ENCODE results near the gene FAM219A. TPM values are rescaled to one million over a fixed set of nuclear protein-coding genes. Genes with fewer than 3 reads are reported as not detected.

Gene FAM219A
- total RNA-seq, 2 experiments from 2014 or later, result 6.5 to 12.7 TPM

DNA sequence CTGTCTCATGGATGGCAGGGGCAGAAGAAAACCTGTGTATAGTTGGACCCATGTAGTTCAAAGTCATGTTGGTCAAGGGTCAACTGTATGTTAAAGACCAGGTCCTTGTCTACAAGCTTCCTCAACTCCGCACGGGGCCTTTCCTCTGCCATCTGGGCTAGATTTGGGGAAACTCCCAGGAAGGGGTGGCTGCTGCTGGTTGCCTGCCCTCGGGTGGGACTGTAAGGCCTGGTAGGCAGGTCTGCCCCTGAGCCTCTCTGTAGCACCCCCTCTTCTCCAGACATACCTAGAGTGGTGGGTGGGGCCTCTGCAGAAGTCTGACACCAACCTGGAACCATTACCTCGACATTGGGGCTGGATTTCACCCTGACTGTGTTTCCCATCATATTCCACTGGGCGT is 49.2 kb upstream of the FAM219A start:
- no peak overlapping the region for H3K27ac ChIP-seq (ENCODE audit: low read depth, low read length, poor library complexity, severe bottlenecking)
- no peak for DNase-seq (ENCODE audit: low spot score)
- H3K4me2 ChIP-seq (ENCODE audit: low read length), result no peak overlapping the region
- no peaks in the 10 kb centered on the region for H3K4me1 ChIP-seq (ENCODE audit: insufficient read depth, low read length, poor library complexity, severe bottlenecking)
- BruUV-seq (replicated peaks), result no TSS peak
- H3K4me3 ChIP-seq (ENCODE audit: low read depth, low read length, poor library complexity, severe bottlenecking), result no peak overlapping the region
- ChIA-PET POLR2A (interaction anchor here (1.2 kb wide), 1 partner anchor 26 kb away, joined by 3 read pairs; no protein-coding TSS in a partner anchor), CTCF (ENCODE audit: unreplicated experiment) (no interaction called here)
- H3K9me3 ChIP-seq (ENCODE audit: low read length), result no peaks in the 10 kb centered on the region
- no peak overlapping the region for H2AFZ ChIP-seq (ENCODE audit: low read length)
- H3K36me3 ChIP-seq (ENCODE audit: insufficient read depth, low read length), result no peaks in the 10 kb centered on the region
- TF ChIP-seq EZH2phosphoT487 (IDR thresholded peaks at IDR 0.05; ENCODE audit: borderline replicate concordance, low read depth, low read length) (no peak), CTCF (conservative IDR thresholded peaks at IDR 0.05; ENCODE audit: low read length) (no peak)
- no peaks in the 10 kb centered on the region for H3K79me2 ChIP-seq (ENCODE audit: insufficient read depth, low read depth, low read length)
- intact Hi-C loops (cut with micrococcal nuclease; ENCODE audit: unreplicated experiment), result no loop called here
- no peaks in the 10 kb centered on the region for H4K20me1 ChIP-seq (ENCODE audit: insufficient read depth, low read length)
- no peaks in the 10 kb centered on the region for H3K9me2 ChIP-seq (ENCODE audit: insufficient read depth, low read length)

- no TSS peak for BruUV-seq (replicated peaks)
- Histone ChIP-seq H3K4me1 (ENCODE audit: insufficient read depth, low read length, poor library complexity, severe bottlenecking) (no peaks in the 10 kb centered on the region), H3K4me3 (ENCODE audit: low read depth, low read length, poor library complexity, severe bottlenecking) (no peak overlapping the region), H3K79me2 (ENCODE audit: insufficient read depth, low read depth, low read length) (no peaks in the 10 kb centered on the region), H3K9me3 (ENCODE audit: low read length) (no peaks in the 10 kb centered on the region), H3K9me2 (ENCODE audit: insufficient read depth, low read length) (no peaks in the 10 kb centered on the region), H3K4me2 (ENCODE audit: low read length) (no peak overlapping the region), H4K20me1 (ENCODE audit: insufficient read depth, low read length) (no peaks in the 10 kb centered on the region), H2AFZ (ENCODE audit: low read length) (no peak overlapping the region), H3K27ac (ENCODE audit: low read depth, low read length, poor library complexity, severe bottlenecking) (no peak overlapping the region), H3K36me3 (ENCODE audit: insufficient read depth, low read length) (no peaks in the 10 kb centered on the region)
- DNase-seq (ENCODE audit: low spot score), result no peak
- POLR2A ChIA-PET, result interaction anchor here (0.5 to 1.2 kb wide), 2 partner anchors 27 to 37 kb away, joined by 3 to 4 read pairs; no protein-coding TSS in a partner anchor
- intact Hi-C loops (cut with micrococcal nuclease; ENCODE audit: unreplicated experiment), result no loop called here
- CTCF ChIA-PET (ENCODE audit: unreplicated experiment), result interaction anchor here (0.9 kb wide), 1 partner anchor 12 kb away, joined by 3 read pairs; no protein-coding TSS in a partner anchor
- no peak for TF ChIP-seq CTCF (conservative IDR thresholded peaks at IDR 0.05; ENCODE audit: low read length)
- TF ChIP-seq EZH2phosphoT487 (IDR thresholded peaks at IDR 0.05; ENCODE audit: borderline replicate concordance, low read depth, low read length), result no peak
These were observed 48.3 kb upstream of the FAM219A start for GRCh38 chr9:34506623-34507022.

DNA sequence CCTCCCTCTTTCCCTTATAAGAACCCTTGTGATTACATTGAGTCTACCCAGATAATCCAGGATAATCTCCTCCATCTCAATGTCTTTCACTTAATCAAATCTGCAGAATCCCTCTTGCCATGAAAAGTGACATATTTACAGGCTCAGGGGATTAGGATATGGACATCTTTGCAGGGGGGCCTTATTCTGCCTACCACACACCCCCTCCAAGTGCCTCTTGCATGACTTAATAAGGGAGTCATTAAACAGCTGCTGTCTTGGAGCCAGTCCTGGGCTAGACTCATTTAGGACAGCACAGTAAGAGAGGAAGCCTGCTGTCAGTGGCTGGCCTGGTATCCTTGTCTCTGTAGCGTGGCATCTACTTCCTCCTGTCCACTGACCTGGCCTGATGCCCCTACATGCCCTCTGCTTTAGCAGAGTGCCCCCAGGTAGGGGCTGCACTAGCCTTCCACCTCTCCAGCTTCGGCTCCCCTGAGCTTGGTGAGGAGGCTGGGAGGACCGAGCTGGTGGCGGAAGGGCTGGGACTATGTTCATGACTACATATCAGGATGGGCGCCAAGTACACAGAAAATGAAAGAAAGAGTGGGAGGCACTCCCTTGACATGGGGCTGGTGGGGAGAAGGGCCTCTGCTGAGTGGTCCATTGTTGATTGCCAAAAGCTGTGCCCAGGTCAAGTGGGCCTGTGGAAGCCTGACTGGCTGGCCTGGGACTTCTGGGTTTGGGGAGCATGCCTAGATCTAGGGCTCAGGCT is 47.2 kb upstream of the FAM219A start:
- Histone ChIP-seq H3K9me3 (ENCODE audit: low read length) (no peaks in the 10 kb centered on the region), H2AFZ (ENCODE audit: low read length) (no peak overlapping the region), H3K79me2 (ENCODE audit: insufficient read depth, low read depth, low read length) (no peaks in the 10 kb centered on the region), H3K36me3 (ENCODE audit: insufficient read depth, low read length) (no peaks in the 10 kb centered on the region), H3K4me3 (ENCODE audit: low read depth, low read length, poor library complexity, severe bottlenecking) (no peak overlapping the region), H4K20me1 (ENCODE audit: insufficient read depth, low read length) (no peaks in the 10 kb centered on the region), H3K4me2 (ENCODE audit: low read length) (no peak overlapping the region), H3K9me2 (ENCODE audit: insufficient read depth, low read length) (no peaks in the 10 kb centered on the region), H3K4me1 (ENCODE audit: insufficient read depth, low read length, poor library complexity, severe bottlenecking) (no peaks in the 10 kb centered on the region), H3K27ac (ENCODE audit: low read depth, low read length, poor library complexity, severe bottlenecking) (no peak overlapping the region)
- BruUV-seq (replicated peaks), result no TSS peak
- intact Hi-C loops (cut with micrococcal nuclease; ENCODE audit: unreplicated experiment), result no loop called here
- TF ChIP-seq CTCF (conservative IDR thresholded peaks at IDR 0.05; ENCODE audit: low read length), result no peak
- TF ChIP-seq EZH2phosphoT487 (IDR thresholded peaks at IDR 0.05; ENCODE audit: borderline replicate concordance, low read depth, low read length), result no peak
- CTCF ChIA-PET (ENCODE audit: unreplicated experiment), result interaction anchor here (0.9 kb wide), 1 partner anchor 13 kb away, joined by 3 read pairs; no protein-coding TSS in a partner anchor
- no peak for DNase-seq (ENCODE audit: low spot score)
- POLR2A ChIA-PET, result no interaction called here
